Neural cell (in vitro differentiated cells): Measurements from ENCODE around the gene PLK2. TPM values are rescaled to one million over a fixed set of nuclear protein-coding genes. Genes with fewer than 3 reads are reported as not detected.

Experiments used
- H2AFZ ChIP-seq: fragments of 200-600, 300-800 bp; sonication (generic), shearing (Covaris generic); 2 replicates; pipeline ENCODE4 v1.6.0; 2014; ENCODE audit warnings: low read depth, mild to moderate bottlenecking, antibody characterized with exemption, low read length, moderate library complexity
- H3F3A ChIP-seq: fragments of 200-600 bp; shearing (Covaris generic); 2 replicates; pipeline ENCODE4 v1.6.1; 2016; ENCODE audit warnings: mild to moderate bottlenecking, moderate library complexity, mixed read lengths, antibody characterized with exemption, low read length; ENCODE audit not compliant: insufficient read depth, poor library complexity, severe bottlenecking
- H3K27ac ChIP-seq: fragments of 200-600, 300-800 bp; sonication (generic), shearing (Covaris generic); 2 replicates; pipeline ENCODE4 v1.5.1; 2014; ENCODE audit warnings: mild to moderate bottlenecking, low read length, moderate library complexity
- H3K27me3 ChIP-seq: fragments of 300-800, 200-600 bp; sonication (generic), shearing (Covaris generic); 2 replicates; pipeline ENCODE4 v1.6.0; 2014; ENCODE audit warnings: mild to moderate bottlenecking, low read depth, low read length, moderate library complexity; ENCODE audit not compliant: insufficient read depth
- H3K36me3 ChIP-seq: fragments of 300-800, 200-600 bp; sonication (generic), shearing (Covaris generic); 2 replicates; pipeline ENCODE4 v1.5.1; 2014; ENCODE audit warnings: mild to moderate bottlenecking, antibody characterized with exemption, low read length, moderate library complexity; ENCODE audit not compliant: insufficient read depth
- H3K4me2 ChIP-seq: fragments of 300-800, 200-600 bp; sonication (generic), shearing (Covaris generic); 2 replicates; pipeline ENCODE4 v1.6.0; 2014; ENCODE audit warnings: mild to moderate bottlenecking, low read length
- H3K4me3 ChIP-seq: fragments of 300-800, 200-600 bp; sonication (generic), shearing (Covaris generic); 2 replicates; pipeline ENCODE4 v1.5.1; 2014; ENCODE audit warnings: mild to moderate bottlenecking, low read length, moderate library complexity
- H3K79me2 ChIP-seq: fragments of 200-600 bp; shearing (Covaris generic); replicated peaks from 2 replicates; pipeline ENCODE4 v1.6.0; 2014; ENCODE audit warnings: mild to moderate bottlenecking, low read length, moderate library complexity; ENCODE audit not compliant: insufficient read depth
- H3K9ac ChIP-seq: fragments of 300-800, 200-600 bp; sonication (generic), shearing (Covaris generic); 2 replicates; pipeline ENCODE4 v1.6.1; 2016; ENCODE audit warnings: mild to moderate bottlenecking, low read length, mixed read lengths
- H3K9me2 ChIP-seq: fragments of 200-600 bp; shearing (Covaris generic); 2 replicates; pipeline ENCODE4 v1.6.1; 2016; ENCODE audit warnings: mild to moderate bottlenecking, low read length, mixed read lengths; ENCODE audit not compliant: insufficient read depth
- H3K9me3 ChIP-seq: fragments of 200-600, 300-800 bp; sonication (generic), shearing (Covaris generic); 2 replicates; pipeline ENCODE4 v1.6.1; 2016; ENCODE audit warnings: mild to moderate bottlenecking, mixed run types, low read length, moderate library complexity, mixed read lengths
- H4K20me1 ChIP-seq: fragments of 200-600 bp; shearing (Covaris generic); 2 replicates; pipeline ENCODE4 v1.6.1; 2016; ENCODE audit warnings: mild to moderate bottlenecking, mixed run types; ENCODE audit not compliant: insufficient read depth
- EP300 ChIP-seq: fragments of 450-650 bp; conservative IDR thresholded peaks from 2 replicates; pipeline ENCODE4 v1.6.1; 2014; ENCODE audit warnings: antibody characterized with exemption, mild to moderate bottlenecking, moderate library complexity; ENCODE audit not compliant: poor library complexity, severe bottlenecking
- EZH2 ChIP-seq: fragments of 200-600, 300-800 bp; shearing (Covaris generic), sonication (generic); IDR thresholded peaks from 2 replicates; pipeline ENCODE4 v1.6.1; 2014; ENCODE audit warnings: antibody characterized with exemption, low read length, borderline replicate concordance, mild to moderate bottlenecking; ENCODE audit not compliant: insufficient read depth, poor library complexity, severe bottlenecking
- MXI1 ChIP-seq: fragments of 450-650 bp; conservative IDR thresholded peaks from 2 replicates; pipeline ENCODE4 v1.6.1; 2014; ENCODE audit warnings: antibody characterized with exemption, mild to moderate bottlenecking; ENCODE audit not compliant: poor library complexity, severe bottlenecking
- POLR2AphosphoS5 ChIP-seq: IDR thresholded peaks from 2 replicates; pipeline ENCODE4 v1.6.1; 2012
- RAD21 ChIP-seq: fragments of 450-650 bp; conservative IDR thresholded peaks from 2 replicates; pipeline ENCODE4 v1.6.1; 2014; ENCODE audit warnings: antibody characterized with exemption, mild to moderate bottlenecking, moderate library complexity
- SMC3 ChIP-seq: fragments of 450-650 bp; conservative IDR thresholded peaks from 2 replicates; pipeline ENCODE4 v1.6.1; 2014; ENCODE audit warnings: antibody characterized with exemption, mild to moderate bottlenecking, moderate library complexity; ENCODE audit not compliant: poor library complexity
- TAF1 ChIP-seq: IDR thresholded peaks from 2 replicates; pipeline ENCODE4 v1.6.1; 2012; ENCODE audit warnings: low read depth
- polyA plus RNA-seq: library from polyadenylated mRNA; depleted of rRNA; stranded (reverse); fragments of >200 nt; gene quantifications from 2 replicates; pipeline ENCODE4 v1.2.3, GENCODE V29; 2014
- TF ChIP-seq, protein P1 (sequence below): fragments of 450-650 bp; IDR thresholded peaks from 2 replicates; pipeline ENCODE4 v1.5.1; 2014; ENCODE audit warnings: antibody characterized with exemption, mild to moderate bottlenecking, moderate library complexity; ENCODE audit not compliant: poor library complexity, severe bottlenecking
- TF ChIP-seq, protein P2 (sequence below): IDR thresholded peaks from 2 replicates; pipeline ENCODE4 v1.6.1; 2012; ENCODE audit warnings: borderline replicate concordance

The PLK2 gene
- polyA plus RNA-seq, 1 donor from 2014 or later: 309 TPM

DNA sequence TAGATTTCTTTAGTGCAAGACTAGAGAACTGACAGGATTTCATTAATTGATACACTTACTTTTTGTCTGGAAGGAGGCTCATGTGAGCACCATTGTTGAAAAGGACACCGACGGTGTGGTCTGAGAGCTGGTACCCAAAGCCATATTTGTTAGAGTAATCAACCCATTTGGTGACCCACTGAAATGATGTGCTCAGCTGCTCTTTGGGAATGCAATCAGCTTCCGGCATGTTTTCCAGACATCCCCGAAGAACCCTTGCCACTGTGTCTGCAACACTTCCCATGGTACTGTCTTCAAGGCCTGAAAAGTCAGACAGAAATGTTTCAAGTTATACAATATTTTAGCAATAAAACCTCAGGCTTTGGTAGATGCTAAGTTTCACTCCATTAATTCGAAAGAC is 4.4 kb downstream of the PLK2 start:
- no peaks in the 10 kb centered on the region for H3F3A ChIP-seq
- no peak overlapping the region for H3K27ac ChIP-seq
- H3K9me2 ChIP-seq: no peaks in the 10 kb centered on the region
- TF ChIP-seq RAD21 (no peak), EZH2 (no peak), TAF1 (no peak), EP300 (no peak), POLR2AphosphoS5 (no peak), MXI1 (no peak), SMC3 (no peak)
- TF ChIP-seq, protein P1, sequence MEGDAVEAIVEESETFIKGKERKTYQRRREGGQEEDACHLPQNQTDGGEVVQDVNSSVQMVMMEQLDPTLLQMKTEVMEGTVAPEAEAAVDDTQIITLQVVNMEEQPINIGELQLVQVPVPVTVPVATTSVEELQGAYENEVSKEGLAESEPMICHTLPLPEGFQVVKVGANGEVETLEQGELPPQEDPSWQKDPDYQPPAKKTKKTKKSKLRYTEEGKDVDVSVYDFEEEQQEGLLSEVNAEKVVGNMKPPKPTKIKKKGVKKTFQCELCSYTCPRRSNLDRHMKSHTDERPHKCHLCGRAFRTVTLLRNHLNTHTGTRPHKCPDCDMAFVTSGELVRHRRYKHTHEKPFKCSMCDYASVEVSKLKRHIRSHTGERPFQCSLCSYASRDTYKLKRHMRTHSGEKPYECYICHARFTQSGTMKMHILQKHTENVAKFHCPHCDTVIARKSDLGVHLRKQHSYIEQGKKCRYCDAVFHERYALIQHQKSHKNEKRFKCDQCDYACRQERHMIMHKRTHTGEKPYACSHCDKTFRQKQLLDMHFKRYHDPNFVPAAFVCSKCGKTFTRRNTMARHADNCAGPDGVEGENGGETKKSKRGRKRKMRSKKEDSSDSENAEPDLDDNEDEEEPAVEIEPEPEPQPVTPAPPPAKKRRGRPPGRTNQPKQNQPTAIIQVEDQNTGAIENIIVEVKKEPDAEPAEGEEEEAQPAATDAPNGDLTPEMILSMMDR: no peak
- TF ChIP-seq, protein P2, sequence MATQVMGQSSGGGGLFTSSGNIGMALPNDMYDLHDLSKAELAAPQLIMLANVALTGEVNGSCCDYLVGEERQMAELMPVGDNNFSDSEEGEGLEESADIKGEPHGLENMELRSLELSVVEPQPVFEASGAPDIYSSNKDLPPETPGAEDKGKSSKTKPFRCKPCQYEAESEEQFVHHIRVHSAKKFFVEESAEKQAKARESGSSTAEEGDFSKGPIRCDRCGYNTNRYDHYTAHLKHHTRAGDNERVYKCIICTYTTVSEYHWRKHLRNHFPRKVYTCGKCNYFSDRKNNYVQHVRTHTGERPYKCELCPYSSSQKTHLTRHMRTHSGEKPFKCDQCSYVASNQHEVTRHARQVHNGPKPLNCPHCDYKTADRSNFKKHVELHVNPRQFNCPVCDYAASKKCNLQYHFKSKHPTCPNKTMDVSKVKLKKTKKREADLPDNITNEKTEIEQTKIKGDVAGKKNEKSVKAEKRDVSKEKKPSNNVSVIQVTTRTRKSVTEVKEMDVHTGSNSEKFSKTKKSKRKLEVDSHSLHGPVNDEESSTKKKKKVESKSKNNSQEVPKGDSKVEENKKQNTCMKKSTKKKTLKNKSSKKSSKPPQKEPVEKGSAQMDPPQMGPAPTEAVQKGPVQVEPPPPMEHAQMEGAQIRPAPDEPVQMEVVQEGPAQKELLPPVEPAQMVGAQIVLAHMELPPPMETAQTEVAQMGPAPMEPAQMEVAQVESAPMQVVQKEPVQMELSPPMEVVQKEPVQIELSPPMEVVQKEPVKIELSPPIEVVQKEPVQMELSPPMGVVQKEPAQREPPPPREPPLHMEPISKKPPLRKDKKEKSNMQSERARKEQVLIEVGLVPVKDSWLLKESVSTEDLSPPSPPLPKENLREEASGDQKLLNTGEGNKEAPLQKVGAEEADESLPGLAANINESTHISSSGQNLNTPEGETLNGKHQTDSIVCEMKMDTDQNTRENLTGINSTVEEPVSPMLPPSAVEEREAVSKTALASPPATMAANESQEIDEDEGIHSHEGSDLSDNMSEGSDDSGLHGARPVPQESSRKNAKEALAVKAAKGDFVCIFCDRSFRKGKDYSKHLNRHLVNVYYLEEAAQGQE: no peak
- H3K9me3 ChIP-seq: no peaks in the 10 kb centered on the region
- H4K20me1 ChIP-seq: peaks cover 5% of the 10 kb centered on the region
- H3K4me2 ChIP-seq: peak overlapping the region; percentile 97
- no peak overlapping the region for H3K9ac ChIP-seq
- peaks cover 61% of the 10 kb centered on the region for H3K79me2 ChIP-seq
- peak overlapping the region; percentile 88 for H3K4me3 ChIP-seq
- H3K36me3 ChIP-seq: peaks cover 48% of the 10 kb centered on the region
- no peak overlapping the region for H2AFZ ChIP-seq
- H3K27me3 ChIP-seq: no peaks in the 10 kb centered on the region

DNA sequence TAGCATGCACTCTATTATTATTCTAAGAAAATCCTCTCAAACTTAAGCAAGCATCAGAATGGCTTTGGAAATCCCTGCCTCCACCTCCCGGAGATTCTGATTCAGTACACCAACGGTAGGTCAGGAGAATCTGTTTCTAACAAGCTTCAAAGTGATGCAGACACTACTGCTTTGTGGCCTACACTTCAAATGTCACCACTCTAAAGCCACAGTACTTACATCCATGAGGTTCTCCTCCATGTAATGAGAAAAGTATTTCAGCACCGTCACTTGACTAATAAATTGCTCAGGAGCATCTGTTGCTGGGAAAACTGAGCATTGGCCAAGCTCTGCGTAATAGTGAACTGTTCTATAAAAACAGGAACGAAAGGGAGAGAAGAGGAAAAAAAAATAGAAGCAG is 4.8 kb downstream of the PLK2 start:
- no peaks in the 10 kb centered on the region for H3K9me3 ChIP-seq
- peaks cover 61% of the 10 kb centered on the region for H3K79me2 ChIP-seq
- no peaks in the 10 kb centered on the region for H3F3A ChIP-seq
- H3K4me3 ChIP-seq: peak overlapping the region; percentile 88
- peaks cover 5% of the 10 kb centered on the region for H4K20me1 ChIP-seq
- no peaks in the 10 kb centered on the region for H3K9me2 ChIP-seq
- no peak overlapping the region for H2AFZ ChIP-seq
- peak overlapping the region; percentile 97 for H3K4me2 ChIP-seq
- peaks cover 48% of the 10 kb centered on the region for H3K36me3 ChIP-seq
- H3K27ac ChIP-seq: no peak overlapping the region
- no peaks in the 10 kb centered on the region for H3K27me3 ChIP-seq
- no peak overlapping the region for H3K9ac ChIP-seq
- TF ChIP-seq, protein P1: no peak
- TF ChIP-seq RAD21: no peak
- TF ChIP-seq POLR2AphosphoS5: no peak
